ENCODE measurements around the gene OSCAR. TPM values are rescaled to one million over a fixed set of nuclear protein-coding genes. Genes with fewer than 3 reads are reported as not detected.

Gene OSCAR
- total and polyA plus RNA-seq, 2 of the 13 experiments (the other 11 are each of a cell fraction or from before 2014, with no cell fraction given): 1.9 TPM; not detected in 1

GRCh38 chr19:54102421-54103169 lies 2.0 kb upstream of the OSCAR start, which contains the start of gene NDUFA3 (continued):
- TF ChIP-seq, protein P1, sequence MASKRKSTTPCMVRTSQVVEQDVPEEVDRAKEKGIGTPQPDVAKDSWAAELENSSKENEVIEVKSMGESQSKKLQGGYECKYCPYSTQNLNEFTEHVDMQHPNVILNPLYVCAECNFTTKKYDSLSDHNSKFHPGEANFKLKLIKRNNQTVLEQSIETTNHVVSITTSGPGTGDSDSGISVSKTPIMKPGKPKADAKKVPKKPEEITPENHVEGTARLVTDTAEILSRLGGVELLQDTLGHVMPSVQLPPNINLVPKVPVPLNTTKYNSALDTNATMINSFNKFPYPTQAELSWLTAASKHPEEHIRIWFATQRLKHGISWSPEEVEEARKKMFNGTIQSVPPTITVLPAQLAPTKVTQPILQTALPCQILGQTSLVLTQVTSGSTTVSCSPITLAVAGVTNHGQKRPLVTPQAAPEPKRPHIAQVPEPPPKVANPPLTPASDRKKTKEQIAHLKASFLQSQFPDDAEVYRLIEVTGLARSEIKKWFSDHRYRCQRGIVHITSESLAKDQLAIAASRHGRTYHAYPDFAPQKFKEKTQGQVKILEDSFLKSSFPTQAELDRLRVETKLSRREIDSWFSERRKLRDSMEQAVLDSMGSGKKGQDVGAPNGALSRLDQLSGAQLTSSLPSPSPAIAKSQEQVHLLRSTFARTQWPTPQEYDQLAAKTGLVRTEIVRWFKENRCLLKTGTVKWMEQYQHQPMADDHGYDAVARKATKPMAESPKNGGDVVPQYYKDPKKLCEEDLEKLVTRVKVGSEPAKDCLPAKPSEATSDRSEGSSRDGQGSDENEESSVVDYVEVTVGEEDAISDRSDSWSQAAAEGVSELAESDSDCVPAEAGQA (IDR thresholded peaks at IDR 0.05; ENCODE audit: low read depth): peak; percentile 89
- TF ChIP-seq, protein P1 (CRISPR knock-in tag; IDR thresholded peaks at IDR 0.05; ENCODE audit: borderline replicate concordance): no peak
- TF ChIP-seq ZNF883 (CRISPR knock-in tag; IDR thresholded peaks at IDR 0.05; ENCODE audit: not compliant biosample characterization): peak; percentile 42
- peak; percentile 57; the same call in 1 of the 2 replicates for TF ChIP-seq ZNF331 (CRISPR knock-in tag; IDR thresholded peaks at IDR 0.05)
- TF ChIP-seq ZNF563 (CRISPR knock-in tag; IDR thresholded peaks at IDR 0.05): no peak
- TF ChIP-seq ZNF607 (CRISPR knock-in tag; IDR thresholded peaks at IDR 0.05; ENCODE audit: borderline replicate concordance): no peak
- no peak for TF ChIP-seq NR1H2 (CRISPR knock-in tag; IDR thresholded peaks at IDR 0.05; ENCODE audit: borderline replicate concordance, low read depth)
- TF ChIP-seq FOXP1 (IDR thresholded peaks at IDR 0.05): no peak
- no peak for TF ChIP-seq FOXP1 (CRISPR knock-in tag; IDR thresholded peaks at IDR 0.05)
- no peak for TF ChIP-seq ZNF251 (CRISPR knock-in tag; IDR thresholded peaks at IDR 0.05)
- no peak for TF ChIP-seq ZNF841 (CRISPR knock-in tag; IDR thresholded peaks at IDR 0.05; ENCODE audit: borderline replicate concordance)
- no peak for TF ChIP-seq SMC3 (IDR thresholded peaks at IDR 0.05; ENCODE audit: low read length)
- TF ChIP-seq CCAR2 (optimal IDR thresholded peaks at IDR 0.05; ENCODE audit: low read depth, low read length): no peak
- TF ChIP-seq FOXJ3 (CRISPR knock-in tag; IDR thresholded peaks at IDR 0.05; ENCODE audit: borderline replicate concordance): no peak
- TF ChIP-seq TFAP4 (IDR thresholded peaks at IDR 0.05; ENCODE audit: borderline replicate concordance, low read depth): no peak; the same call in 1 of the 2 replicates
- peak; percentile 99 for TF ChIP-seq IRF2 (CRISPR knock-in tag; IDR thresholded peaks at IDR 0.05)
- no peak for TF ChIP-seq ZNF451 (CRISPR knock-in tag; IDR thresholded peaks at IDR 0.05)
- TF ChIP-seq SETDB1 (CRISPR knock-in tag; IDR thresholded peaks at IDR 0.05; ENCODE audit: borderline replicate concordance): no peak
- no peak for TF ChIP-seq MEIS2 (CRISPR knock-in tag; IDR thresholded peaks at IDR 0.05)
- TF ChIP-seq BCLAF1 (IDR thresholded peaks at IDR 0.05): no peak
